NT2/D1 (cell line): ENCODE measurements around the gene ITGBL1.

Experiments
- YY1 ChIP-seq: IDR thresholded peaks from 2 replicates; pipeline ENCODE4 v1.6.1; 2011; ENCODE audit not compliant: insufficient read length, insufficient read depth
- ZNF274 ChIP-seq: IDR thresholded peaks from 2 replicates; pipeline ENCODE4 v1.6.1; 2011; ENCODE audit warnings: mild to moderate bottlenecking, low read depth, low read length

GRCh38 chr13:101660711-101661110 is 208.2 kb downstream of the ITGBL1 start:
- TF ChIP-seq YY1 (no peak), ZNF274 (no peak)
